GM12878 (cell line): ENCODE results near the gene COL1A1. TPM values are rescaled to one million over a fixed set of nuclear protein-coding genes. Genes with fewer than 3 reads are reported as not detected.

ENCODE experiments used
- ATAC-seq: fragments of 200-7000 bp; cut with Tn5 transposase; 3 replicates; pipeline ENCODE4 v1.9.1; 2020; ENCODE audit warnings: mild to moderate bottlenecking, moderate library complexity
- BruUV-seq: library from RNA; stranded (reverse); fragments of 400-500 nt; replicated peaks from 2 replicates; lab custom pipeline; 2021; lab: Mats Ljungman, UMichigan
- CTCF ChIA-PET: fragments of 300-600 bp; sonication (Branson Sonifier 250); formaldehyde crosslinking; extraction: SDS; loops from one replicate; lab custom pipeline; 2021; ENCODE audit warnings: inconsistent platforms; lab: Yijun Ruan, JAX
- POLR2A ChIA-PET: fragments of 350-600 bp; formaldehyde crosslinking; extraction: SDS; loops from one replicate; lab custom pipeline; 2021; ENCODE audit warnings: inconsistent platforms; lab: Charles Lee
- RAD21 ChIA-PET: fragments of 300-600 bp; sonication (Branson Sonifier 250); formaldehyde crosslinking; loops from one replicate; lab custom pipeline; 2023; ENCODE audit warnings: antibody characterized with exemption; ENCODE audit not compliant: unreplicated experiment; lab: Charles Lee
- SMC1A ChIA-PET: fragments of 300-600 bp; sonication (Branson Sonifier 250); formaldehyde crosslinking; loops from one replicate; lab custom pipeline; 2023; ENCODE audit not compliant: unreplicated experiment, uncharacterized antibody; lab: Charles Lee
- DNase-seq: peaks from one replicate; pipeline ENCODE4 v3.0.0-alpha.2; 2011; ENCODE audit warnings: low read depth, low spot score
- FAIRE-seq: peaks from 3 replicates; lab custom pipeline; 2011; peaks lifted over from hg19 to GRCh38; lab: Jason Lieb, UNC
- H2AFZ ChIP-seq: 2 replicates; pipeline ENCODE4 v1.6.0; 2011; ENCODE audit warnings: low read depth, low read length, control low read depth; ENCODE audit not compliant: control insufficient read depth
- H3K27ac ChIP-seq: 2 replicates; pipeline ENCODE4 v1.5.1; 2011; ENCODE audit warnings: control low read depth; ENCODE audit not compliant: control insufficient read depth, insufficient read depth
- H3K27me3 ChIP-seq, 2 experiments: replicated peaks in 1 of 2; 2 replicates each; pipeline versions ENCODE4 v1.6.0 to v1.6.1; 2011; ENCODE audit warnings: low read length in 1 of 2; ENCODE audit not compliant: control insufficient read depth in 2 of 2, insufficient read depth in 2 of 2
- H3K36me3 ChIP-seq, 2 experiments: 2 replicates each; pipeline ENCODE4 v1.5.1; 2011; ENCODE audit warnings: low read length in 1 of 2; ENCODE audit not compliant: control insufficient read depth in 2 of 2, insufficient read depth in 2 of 2
- H3K4me1 ChIP-seq: 2 replicates; pipeline ENCODE4 v1.6.1; 2011; ENCODE audit warnings: mild to moderate bottlenecking, low read length, moderate library complexity, mixed read lengths; ENCODE audit not compliant: control insufficient read depth, insufficient read depth
- H3K4me2 ChIP-seq: 2 replicates; pipeline ENCODE4 v1.6.0; 2011; ENCODE audit warnings: control low read depth; ENCODE audit not compliant: control insufficient read depth, insufficient read depth
- H3K4me3 ChIP-seq: fragments of 200-600 bp; sonication (generic); 2 replicates; pipeline ENCODE4 v1.5.1; 2016
- H3K79me2 ChIP-seq: 2 replicates; pipeline ENCODE4 v1.6.0; 2011; ENCODE audit warnings: low read length; ENCODE audit not compliant: control insufficient read depth, insufficient read depth
- H3K9ac ChIP-seq: 2 replicates; pipeline ENCODE4 v1.8.0; 2011; ENCODE audit warnings: low read length, control low read depth, mixed read lengths; ENCODE audit not compliant: control insufficient read depth, insufficient read depth
- H3K9me3 ChIP-seq: replicated peaks from 3 replicates; pipeline ENCODE4 v1.5.1; 2011; ENCODE audit warnings: mild to moderate bottlenecking, low read length; ENCODE audit not compliant: control insufficient read depth, insufficient read depth
- H4K20me1 ChIP-seq: 2 replicates; pipeline ENCODE4 v1.6.0; 2011; ENCODE audit not compliant: control insufficient read depth, insufficient read depth
- BRCA1 ChIP-seq: IDR thresholded peaks from 2 replicates; pipeline ENCODE4 v1.6.1; 2011; ENCODE audit warnings: low read depth, low read length, improper control_type of control experiment
- DPF2 ChIP-seq: fragments of 450-650 bp; IDR thresholded peaks from 2 replicates; pipeline ENCODE4 v1.6.1; 2017; ENCODE audit warnings: mild to moderate bottlenecking
- E2F8 ChIP-seq: fragments of 450-650 bp; IDR thresholded peaks from 2 replicates; pipeline ENCODE4 v1.6.1; 2018; ENCODE audit warnings: mild to moderate bottlenecking, low read depth, moderate library complexity; ENCODE audit not compliant: partially characterized antibody
- ETV6 ChIP-seq, 2 experiments: fragments of 450-650 bp in 1 of 2; IDR thresholded peaks in 1 of 2; conservative IDR thresholded peaks in 1 of 2; 2 replicates each; pipeline ENCODE4 v1.6.1; 2014; ENCODE audit warnings: antibody characterized with exemption in 1 of 2, borderline replicate concordance in 1 of 2, low read depth in 1 of 2, mild to moderate bottlenecking in 1 of 2, moderate library complexity in 1 of 2
- HDAC2 ChIP-seq: fragments of 200-600 bp; sonication (generic); IDR thresholded peaks from 2 replicates; pipeline ENCODE4 v1.6.1; 2017
- MEF2B ChIP-seq: fragments of 450-650 bp; IDR thresholded peaks from 2 replicates; pipeline ENCODE4 v1.6.1; 2018; ENCODE audit warnings: mild to moderate bottlenecking, moderate library complexity; ENCODE audit not compliant: partially characterized antibody, poor library complexity, severe bottlenecking
- MYC ChIP-seq: IDR thresholded peaks from 2 replicates; pipeline ENCODE4 v1.6.1; 2011; ENCODE audit warnings: mild to moderate bottlenecking, low read length, moderate library complexity, inconsistent platforms; ENCODE audit not compliant: insufficient read depth, insufficient replicate concordance, insufficient read length, severe bottlenecking
- PAX8 ChIP-seq: fragments of 450-650 bp; IDR thresholded peaks from 2 replicates; pipeline ENCODE4 v1.6.1; 2017; ENCODE audit warnings: mild to moderate bottlenecking, moderate library complexity
- SREBF2 ChIP-seq: IDR thresholded peaks from 2 replicates; pipeline ENCODE4 v1.6.1; 2012; ENCODE audit warnings: mild to moderate bottlenecking, low read length
- ZNF274 ChIP-seq: IDR thresholded peaks from one replicate; pipeline ENCODE4 v1.8.0; 2011; ENCODE audit not compliant: insufficient read length, insufficient read depth
- ZNF622 ChIP-seq: fragments of 450-650 bp; IDR thresholded peaks from 2 replicates; pipeline ENCODE4 v1.6.1; 2017; ENCODE audit warnings: mild to moderate bottlenecking, inconsistent platforms
- ZSCAN29 ChIP-seq: fragments of 450-650 bp; IDR thresholded peaks from 2 replicates; pipeline ENCODE4 v1.6.1; 2017; ENCODE audit warnings: mild to moderate bottlenecking, moderate library complexity
- WGBS: methylation state at CpG from one replicate; pipeline ENCODE4 v1.1.6; 2016; ENCODE audit warnings: low lambda C conversion rate; ENCODE audit not compliant: insufficient replicate concordance, insufficient coverage; ENCODE audit errors: missing lambda C conversion rate; 5-methylcytosine and 5-hydroxymethylcytosine counted together
- in situ Hi-C: fragments of 300-500 bp; cut with MboI; formaldehyde crosslinking; loops from 9 replicates; pipeline ENCODE4 v1.14.3; 2018; ENCODE audit warnings: mixed read lengths
- intact Hi-C: fragments of 100-400 bp; cut with micrococcal nuclease; formaldehyde crosslinking; loops from one replicate; pipeline ENCODE4 v1.14.2; 2022; ENCODE audit not compliant: unreplicated experiment
- polyA plus RNA-seq, 11 experiments: library from polyadenylated mRNA; depleted of rRNA in 4 of 11; unstranded in 6 of 11; stranded (reverse) in 5 of 11; fragments of >200 nt; fragmentation: Nextera tagmentation in 4 of 11; fragmentation: Illumina TruSeq in 1 of 11; extraction: Ambion mirVana in 4 of 11; extraction: Trizol in 1 of 11; gene quantifications; 1 replicate in 1 of 11; 2 replicates in 10 of 11; pipeline versions ENCODE4 v1.2.1 to v1.2.3, GENCODE V29; 2011 to 2016; ENCODE audit warnings: inconsistent platforms in 2 of 11, missing spikeins in 2 of 11, low read depth in 1 of 11
- total RNA-seq, 4 experiments: library from RNA; depleted of rRNA in 3 of 4; stranded (reverse); fragments of >200 nt in 3 of 4; fragmentation: Illumina TruSeq in 1 of 4; extraction: Trizol in 1 of 4; gene quantifications; 2 replicates each; pipeline versions ENCODE4 v1.2.1 to v1.2.3, GENCODE V29; 2013 to 2021

The COL1A1 gene
- total and polyA plus RNA-seq, 10 of the 15 experiments (the other 5 are each of a cell fraction or from before 2014, with no cell fraction given): 0.18 to 7.7 (median 2.3) TPM

DNA sequence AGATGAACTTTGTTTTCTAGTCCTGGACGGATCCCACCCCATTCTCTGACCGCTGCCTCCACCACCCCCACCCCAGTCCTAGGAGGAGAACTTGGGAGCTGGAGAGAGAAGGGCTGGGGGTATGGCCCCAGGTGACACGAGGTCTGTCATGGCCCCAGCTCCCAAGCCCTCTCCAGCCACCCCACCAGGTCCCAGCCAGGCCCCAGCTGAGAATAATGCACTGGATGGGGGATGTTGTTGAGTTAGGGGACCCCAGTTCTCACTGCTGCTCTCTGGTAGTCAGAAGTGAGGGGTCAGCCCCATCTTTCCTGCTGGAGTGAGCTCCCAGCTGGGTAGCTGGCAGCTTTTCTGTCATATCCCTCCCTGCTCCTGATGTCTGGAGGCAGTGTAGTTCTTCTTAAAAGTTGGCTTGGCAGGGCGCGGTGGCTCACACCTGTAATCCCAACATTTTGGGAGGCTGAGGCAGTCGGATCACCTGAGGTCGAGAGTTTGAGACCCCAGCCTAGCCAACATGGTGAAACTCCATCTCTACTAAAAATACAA is 4.6 kb upstream of the COL1A1 start:
- no peak overlapping the region for H3K4me3 ChIP-seq
- intact Hi-C loops: no loop called here
- H3K9me3 ChIP-seq: no peaks in the 10 kb centered on the region
- H3K27ac ChIP-seq: no peak overlapping the region
- no peak overlapping the region for H2AFZ ChIP-seq
- BruUV-seq: no TSS peak
- ChIA-PET CTCF (interaction anchor here (0.9 to 8.3 kb wide), 4 partner anchors 36 to 89 kb away, joined by 3 to 294 read pairs (median 109); partner anchors contain the start of gene TMEM92), POLR2A (interaction anchor here (0.6 kb wide), 1 partner anchor 12 kb away, joined by 3 read pairs; no protein-coding TSS in a partner anchor), RAD21 (interaction anchor here (1.3 kb wide), 1 partner anchor 66 kb away, joined by 3 read pairs; no protein-coding TSS in a partner anchor), SMC1A (interaction anchor here (1.1 to 3.3 kb wide), 4 partner anchors 66 to 91 kb away, joined by 3 to 8 read pairs (median 4); no protein-coding TSS in a partner anchor)
- peaks cover 14% of the 10 kb centered on the region in 2 experiments for H3K27me3 ChIP-seq
- ATAC-seq (no peak), FAIRE-seq (no peak), DNase-seq (no peak)
- no peaks in the 10 kb centered on the region for H3K79me2 ChIP-seq
- TF ChIP-seq PAX8 (no peak), SREBF2 (no peak), DPF2 (no peak), ZSCAN29 (no peak)
- no peaks in the 10 kb centered on the region for H4K20me1 ChIP-seq
- H3K36me3 ChIP-seq: no peaks in the 10 kb centered on the region
- no peak overlapping the region for H3K9ac ChIP-seq
- in situ Hi-C loops: loop anchor here (5.0 kb wide), 1 partner anchor 66 kb away; the partner anchor contains the start of gene TMEM92
- WGBS: 35% methylated on average over 7 of the region's 7 CpGs
- H3K4me1 ChIP-seq: peaks cover 2% of the 10 kb centered on the region
- H3K4me2 ChIP-seq: no peak overlapping the region

DNA sequence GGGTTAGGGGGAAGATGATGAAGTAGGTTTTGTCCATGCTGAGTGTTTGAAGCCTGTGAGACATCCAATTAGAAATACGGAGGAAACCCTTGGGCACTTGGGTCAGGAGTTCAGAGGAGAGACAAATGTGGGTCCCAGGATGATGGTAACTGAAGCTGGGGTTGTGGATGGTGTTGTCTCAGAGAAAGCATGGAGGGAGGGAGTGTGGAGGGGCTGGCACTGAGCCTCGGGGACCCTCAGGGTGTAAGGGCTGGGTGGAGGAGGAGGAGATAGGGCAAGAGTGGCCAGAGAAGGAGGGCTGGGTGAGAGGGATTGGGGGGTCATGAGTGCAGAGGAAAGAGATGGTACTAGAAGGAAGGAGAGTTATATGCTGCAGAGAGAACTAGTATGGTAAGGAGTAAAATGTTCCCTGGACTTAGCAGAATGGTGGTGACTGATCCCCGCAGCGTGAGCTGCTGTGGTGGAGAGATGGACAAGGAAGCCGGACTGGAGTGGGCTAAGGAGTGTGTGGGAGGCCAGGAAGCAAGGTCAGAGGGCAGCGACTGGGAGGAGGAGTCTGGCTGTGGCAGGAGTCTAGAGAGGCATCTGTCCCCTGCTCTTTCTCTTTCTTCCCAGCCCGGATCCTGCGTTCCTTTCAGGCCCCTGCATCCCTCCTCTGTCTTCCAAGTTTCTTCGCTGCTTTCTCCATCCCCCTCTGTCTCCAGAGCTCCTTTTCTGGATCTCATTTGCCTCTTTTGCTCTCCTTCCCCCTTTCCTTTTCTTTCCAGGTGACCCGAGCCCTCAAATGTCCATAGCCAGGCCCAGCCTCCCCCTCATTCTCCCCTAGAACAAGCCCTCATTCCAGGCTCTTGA is 3.9 kb upstream of the COL1A1 start:
- RAD21 ChIA-PET: interaction anchor here (0.8 to 5.9 kb wide), 4 partner anchors 63 to 91 kb away, joined by 3 to 51 read pairs (median 4); no protein-coding TSS in a partner anchor
- Histone ChIP-seq H3K9me3 (no peaks in the 10 kb centered on the region), H3K9ac (no peak overlapping the region), H3K27me3 (peaks cover 15 to 16% of the 10 kb centered on the region in 2 experiments), H3K36me3 (no peaks in the 10 kb centered on the region), H3K27ac (no peak overlapping the region), H3K4me3 (no peak overlapping the region), H4K20me1 (no peaks in the 10 kb centered on the region), H2AFZ (no peak overlapping the region), H3K79me2 (no peaks in the 10 kb centered on the region), H3K4me1 (peaks cover 4% of the 10 kb centered on the region), H3K4me2 (no peak overlapping the region)
- no TSS peak for BruUV-seq
- no peak for DNase-seq
- 9% methylated on average over 10 of the region's 10 CpGs for WGBS
- CTCF ChIA-PET: interaction anchor here (0.9 to 8.3 kb wide), 4 partner anchors 35 to 90 kb away, joined by 3 to 294 read pairs (median 109); partner anchors contain the start of gene TMEM92
- no peak for ATAC-seq
- no peak for TF ChIP-seq ETV6 (conservative IDR thresholded peaks at IDR 0.05 in 1 of 2, IDR thresholded peaks at IDR 0.05 in 1 of 2; ENCODE audit: borderline replicate concordance in 1 of 2, low read depth in 1 of 2)
- no peak for TF ChIP-seq MEF2B
- TF ChIP-seq ZNF622: no peak
- TF ChIP-seq BRCA1: no peak
- no peak for TF ChIP-seq MYC
- TF ChIP-seq DPF2: no peak
- TF ChIP-seq ZSCAN29: no peak
- no peak for TF ChIP-seq E2F8
- no peak for TF ChIP-seq ZNF274
- TF ChIP-seq HDAC2: no peak
- POLR2A ChIA-PET: interaction anchor here (1.2 kb wide), 1 partner anchor 61 kb away, joined by 3 read pairs; no protein-coding TSS in a partner anchor
- no peak for FAIRE-seq
- intact Hi-C loops: no loop called here
- SMC1A ChIA-PET: interaction anchor here (1.1 to 3.3 kb wide), 5 partner anchors 65 to 92 kb away, joined by 3 to 8 read pairs (median 4); no protein-coding TSS in a partner anchor
- in situ Hi-C loops: loop anchor here (5.0 kb wide), 1 partner anchor 67 kb away; the partner anchor contains the start of gene TMEM92
